GM21423 (cell line): ENCODE results near the gene RXFP4.
"Not testable (repeated sequence)": the region's sequence is repeated elsewhere in the genome, so short reads cannot be mapped to it uniquely, and the experiment has no call there.

Experiments
- ATAC-seq: cut with Tn5 transposase; IDR thresholded peaks from one replicate; pipeline ENCODE4 v1.9.1; 2021; ENCODE audit warnings: mild to moderate bottlenecking, moderate library complexity; ENCODE audit not compliant: unreplicated experiment

RXFP4 gene

DNA sequence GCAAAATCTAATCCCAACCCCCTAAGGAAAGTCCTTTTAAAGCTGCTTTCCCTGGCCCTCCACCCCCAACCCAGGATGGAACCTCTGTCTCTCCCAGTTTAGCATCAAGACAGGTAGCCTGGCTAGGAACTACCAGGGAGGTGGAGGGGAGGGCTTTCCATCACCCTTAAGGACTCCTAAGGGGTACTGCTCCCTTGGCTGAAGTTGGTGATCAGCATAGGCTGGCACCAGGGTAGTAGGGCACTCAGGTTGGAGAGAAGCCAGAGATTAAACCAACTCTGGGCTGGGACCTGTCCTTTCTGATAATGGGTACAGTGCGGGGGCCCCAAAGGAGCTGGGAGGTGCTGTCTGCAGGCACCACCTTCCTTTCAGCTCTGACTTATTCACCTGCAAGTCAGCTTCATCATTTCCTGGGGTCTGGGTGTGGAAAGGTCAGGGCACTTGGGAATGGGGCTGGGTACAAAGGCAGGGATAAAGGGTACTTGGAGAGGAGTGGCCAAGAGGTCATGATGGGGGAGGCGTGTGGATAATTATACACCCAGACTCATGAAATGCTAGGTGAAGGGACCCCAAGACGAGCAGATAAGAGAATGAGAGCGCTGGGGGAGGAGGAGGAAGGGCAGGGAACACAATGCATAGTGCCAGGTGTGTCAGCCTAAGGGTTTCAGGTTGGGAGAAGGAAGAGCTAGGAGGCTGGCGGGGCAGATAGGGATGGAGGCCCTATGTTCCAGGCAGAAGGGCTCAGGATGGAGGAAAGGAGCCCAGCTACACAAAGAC is 35.7 kb downstream of the RXFP4 start:
- ATAC-seq, result no peak

DNA sequence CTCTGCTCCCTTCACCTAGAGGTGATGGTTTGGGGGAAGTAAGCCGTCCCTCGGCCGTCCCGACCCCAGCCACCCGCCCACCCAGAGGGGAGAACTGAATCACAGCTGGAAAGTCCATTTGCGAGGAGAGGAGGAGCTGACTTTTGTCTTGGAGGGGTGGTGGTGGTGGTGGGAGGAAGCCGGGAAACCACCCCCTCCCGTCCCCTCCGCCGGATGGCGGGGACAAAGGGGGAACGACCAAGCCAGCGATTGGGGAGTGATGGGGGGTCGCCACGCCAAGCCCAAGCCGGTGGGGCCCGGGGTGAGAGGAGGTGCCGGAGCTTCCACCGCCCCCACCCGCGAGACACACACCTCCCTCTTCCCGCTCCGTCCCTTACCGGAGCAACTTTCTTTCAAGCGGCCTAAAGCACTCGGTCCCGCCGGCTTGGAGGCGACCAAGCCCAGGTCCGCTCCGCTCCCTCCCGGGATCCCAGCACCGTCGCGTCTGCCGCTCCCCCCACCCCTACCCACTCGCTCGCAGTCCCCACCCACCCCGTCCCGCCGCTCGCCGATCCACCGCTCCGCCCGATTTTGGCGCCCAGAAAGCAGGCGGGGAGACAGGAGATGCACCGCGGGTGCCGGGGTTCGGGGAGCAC is 36.4 kb downstream of the RXFP4 start:
- no peak for ATAC-seq

DNA sequence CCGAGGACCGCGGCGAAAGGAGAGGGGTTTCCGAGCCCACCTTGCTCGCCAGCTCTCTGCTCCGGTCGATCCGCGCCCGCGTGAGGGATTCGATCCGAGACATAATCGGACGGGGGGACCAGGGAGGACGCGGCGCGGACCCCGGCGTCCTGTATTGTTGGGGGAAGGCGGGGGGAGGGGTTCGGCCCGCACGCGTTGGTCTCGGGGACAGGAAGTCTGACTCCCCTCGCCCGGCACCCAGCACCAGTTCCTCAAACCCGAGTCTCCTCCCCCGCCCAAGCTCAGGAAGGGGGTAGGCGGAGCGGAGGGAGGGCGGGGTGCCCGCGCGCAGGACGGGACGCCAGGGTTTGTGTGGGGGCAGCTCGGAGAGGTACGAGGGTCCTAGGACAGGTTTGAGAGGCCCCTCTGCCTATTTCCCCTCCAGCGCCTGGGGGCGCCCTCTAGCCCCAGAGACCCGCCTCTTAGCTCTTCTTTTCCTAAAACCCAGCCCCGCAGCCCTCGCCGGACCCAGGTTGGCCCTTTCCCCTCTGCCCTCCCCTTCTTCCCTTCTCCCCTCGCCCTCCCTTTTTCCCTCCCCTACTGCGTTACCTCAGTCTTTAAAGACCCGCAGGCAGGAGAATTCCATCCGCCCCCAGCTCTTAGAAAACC is 37.0 kb downstream of the RXFP4 start, which contains the start of gene ARHGEF2:
TSS of gene ARHGEF2 (minus strand) at position 223 of the 648 bp plus-strand sequence. CDS start at position 103, 120 bp downstream.
- peak; percentile 57 for ATAC-seq

DNA sequence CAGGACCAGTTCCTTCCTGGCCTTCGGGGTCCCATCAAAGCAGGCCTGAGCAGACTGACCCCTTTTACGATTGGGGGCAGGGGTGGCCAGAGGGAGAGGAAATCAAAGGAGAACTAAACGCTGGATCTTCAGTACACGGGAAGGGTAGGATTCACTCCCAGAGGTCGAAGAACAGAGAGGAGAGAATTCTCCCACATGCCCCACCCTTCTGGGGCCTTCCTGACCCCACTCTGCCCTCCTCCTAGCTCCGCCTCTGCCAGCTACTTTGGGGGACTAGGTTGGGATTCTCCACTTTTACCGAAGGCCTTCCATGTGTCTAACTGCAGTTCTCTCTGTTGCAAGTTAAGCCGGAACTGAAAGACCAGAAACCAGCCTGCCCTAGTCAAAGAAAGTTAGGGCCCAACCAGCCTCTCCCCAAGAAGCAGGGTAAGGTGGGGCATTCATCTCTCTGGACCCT is 37.6 kb downstream of the RXFP4 start:
- no peak for ATAC-seq

DNA sequence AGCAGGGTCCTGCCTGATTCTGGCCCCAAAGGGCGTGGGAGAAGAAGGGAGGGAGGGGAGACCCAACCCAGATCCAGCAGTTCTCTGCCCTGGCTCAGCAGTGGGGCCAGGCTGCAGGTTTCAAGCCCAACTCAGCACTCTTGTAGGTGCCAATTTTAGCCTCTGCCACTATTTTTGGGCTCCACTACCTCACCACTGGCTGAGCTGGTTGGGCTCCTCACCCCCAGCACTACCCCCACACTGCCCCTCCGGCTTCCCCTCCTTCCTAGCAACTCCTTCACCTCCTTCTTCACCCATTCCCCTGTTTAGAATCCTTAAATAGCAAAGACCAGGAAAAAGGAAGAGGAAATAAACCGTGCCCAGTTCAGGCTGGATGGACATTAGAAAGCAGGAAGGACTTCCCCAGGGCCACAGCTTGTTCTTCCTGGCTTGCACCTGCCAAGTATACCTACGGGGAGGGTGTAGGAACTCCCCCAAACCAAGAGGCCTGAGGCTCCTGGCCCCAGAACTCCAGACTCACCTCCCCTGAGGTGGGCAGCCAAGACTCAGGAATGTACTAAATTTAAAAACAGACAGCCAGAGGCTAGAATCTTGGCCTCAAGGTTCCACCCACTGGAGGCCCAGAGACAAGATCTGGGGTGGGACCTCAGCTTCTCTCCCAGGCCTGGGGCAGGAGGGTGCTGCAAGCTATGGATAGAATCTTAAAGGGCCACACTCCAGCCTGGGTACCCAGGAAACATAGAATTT is 38.3 kb downstream of the RXFP4 start:
- ATAC-seq, result no peak

DNA sequence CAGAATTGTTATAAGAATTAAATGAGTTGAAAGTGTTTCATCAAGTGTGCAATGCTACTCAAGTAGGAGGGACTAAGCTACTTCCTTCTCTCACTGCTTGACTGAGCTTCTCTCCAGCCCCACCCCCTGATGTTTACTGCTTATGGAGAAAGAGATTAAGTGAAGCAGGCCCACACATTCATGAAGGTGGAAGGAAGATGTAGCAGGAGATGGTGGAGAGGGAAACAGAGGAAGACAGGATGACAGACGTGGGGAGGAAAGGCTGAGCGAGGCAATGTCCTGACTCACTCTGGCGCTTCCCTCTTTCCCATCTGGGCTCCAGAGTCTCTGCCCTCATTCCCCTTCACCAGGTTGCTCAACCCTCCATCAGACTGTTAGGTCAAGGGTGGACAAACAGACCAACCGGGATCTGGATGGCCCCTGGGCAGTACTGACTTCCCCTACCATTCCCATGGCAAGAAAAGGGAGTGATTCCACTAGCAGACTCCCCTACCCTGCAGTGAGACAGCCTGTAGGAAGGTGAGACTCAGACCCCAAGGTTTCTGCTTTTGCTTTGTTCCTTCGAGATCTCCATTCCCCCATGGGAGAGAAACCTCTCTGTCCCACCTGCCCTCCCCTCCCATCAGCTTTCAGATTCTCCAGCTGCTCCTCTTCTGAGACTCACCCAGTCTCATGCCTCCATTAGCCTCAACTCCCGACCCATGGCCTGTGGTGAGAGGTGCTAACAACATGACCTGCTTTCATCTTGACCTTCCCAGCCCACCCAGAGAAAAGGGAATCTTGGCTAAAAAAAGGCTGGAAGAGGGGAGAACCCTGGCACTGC is 40.0 kb downstream of the RXFP4 start:
- no peak for ATAC-seq

DNA sequence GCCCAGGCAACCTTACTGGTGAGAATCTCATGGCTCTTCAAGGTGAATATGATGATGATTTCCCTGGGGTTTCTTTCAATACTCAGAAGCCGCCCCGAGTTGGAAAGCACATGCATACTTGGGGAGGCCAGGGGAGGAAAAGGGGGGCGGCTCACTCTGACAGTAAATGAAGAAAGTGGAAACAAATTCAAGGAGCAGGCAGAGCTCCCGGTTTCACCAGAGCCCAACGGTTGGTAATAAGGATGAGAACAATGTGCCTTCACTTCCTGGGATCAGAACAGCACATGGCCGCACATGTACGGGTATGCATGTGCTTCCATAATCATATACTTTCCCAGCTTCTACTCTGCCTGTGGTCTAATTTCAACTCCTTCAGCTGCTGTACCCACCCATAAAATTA is 40.7 kb downstream of the RXFP4 start:
- no peak for ATAC-seq

DNA sequence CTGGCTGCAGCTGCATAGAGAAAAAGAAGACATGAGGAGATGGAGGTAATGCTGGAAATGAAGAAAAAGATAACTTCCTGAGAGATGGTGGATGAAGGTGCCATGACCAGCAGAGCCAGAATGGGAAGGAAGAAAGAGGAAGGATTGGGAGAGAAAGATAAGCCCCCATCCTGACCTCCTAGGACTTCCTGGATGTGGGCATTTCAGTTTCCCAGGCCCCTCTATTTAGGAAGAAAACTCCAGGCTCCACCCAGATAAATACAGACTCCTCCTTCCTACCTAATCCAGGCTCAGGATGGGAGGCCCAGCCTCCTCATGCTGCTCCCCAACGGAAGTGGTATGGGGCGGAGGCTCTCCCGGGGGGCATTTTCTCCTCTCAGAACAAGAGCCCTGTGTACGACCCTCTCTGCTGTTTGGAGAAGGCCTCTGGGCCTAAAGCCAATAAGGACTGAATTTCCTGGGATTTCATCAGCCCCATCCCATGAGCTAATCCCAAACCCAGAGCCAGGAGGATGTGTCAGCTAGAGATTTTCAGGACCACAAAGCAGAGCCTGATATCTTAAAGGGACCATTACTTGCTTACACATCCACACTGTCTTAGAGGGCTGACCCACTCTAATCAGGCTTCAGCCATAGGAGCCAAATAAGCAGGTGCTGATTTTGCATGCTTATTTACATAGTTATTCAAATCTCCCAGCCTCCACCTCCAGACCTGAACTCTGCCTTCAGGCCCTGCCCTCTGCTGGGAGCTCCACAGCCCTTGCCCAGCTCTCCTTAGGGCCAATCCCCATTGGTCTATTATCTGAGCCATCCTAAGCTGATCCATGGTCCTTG is 42.0 kb downstream of the RXFP4 start:
- ATAC-seq, result no peak

DNA sequence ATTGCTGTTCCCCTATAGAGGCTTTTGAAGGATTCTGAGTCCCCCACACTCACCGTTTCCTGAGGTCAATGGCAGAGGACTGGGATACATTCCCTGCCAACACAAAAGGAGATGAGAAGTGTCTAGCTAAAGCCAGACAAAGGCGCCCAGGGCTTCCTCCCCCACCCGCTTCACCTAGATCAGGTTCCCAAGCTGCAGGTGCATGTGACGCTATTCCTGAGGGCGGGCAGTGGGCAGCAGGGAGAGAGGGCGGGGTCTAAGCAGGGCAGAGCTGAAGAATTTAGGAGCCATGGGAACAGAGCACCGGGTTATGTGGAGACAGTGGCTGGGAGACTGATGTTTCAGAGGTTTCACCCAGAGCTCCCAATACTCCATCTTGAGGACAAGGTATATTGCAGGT is 42.9 kb downstream of the RXFP4 start:
- ATAC-seq, result no peak

DNA sequence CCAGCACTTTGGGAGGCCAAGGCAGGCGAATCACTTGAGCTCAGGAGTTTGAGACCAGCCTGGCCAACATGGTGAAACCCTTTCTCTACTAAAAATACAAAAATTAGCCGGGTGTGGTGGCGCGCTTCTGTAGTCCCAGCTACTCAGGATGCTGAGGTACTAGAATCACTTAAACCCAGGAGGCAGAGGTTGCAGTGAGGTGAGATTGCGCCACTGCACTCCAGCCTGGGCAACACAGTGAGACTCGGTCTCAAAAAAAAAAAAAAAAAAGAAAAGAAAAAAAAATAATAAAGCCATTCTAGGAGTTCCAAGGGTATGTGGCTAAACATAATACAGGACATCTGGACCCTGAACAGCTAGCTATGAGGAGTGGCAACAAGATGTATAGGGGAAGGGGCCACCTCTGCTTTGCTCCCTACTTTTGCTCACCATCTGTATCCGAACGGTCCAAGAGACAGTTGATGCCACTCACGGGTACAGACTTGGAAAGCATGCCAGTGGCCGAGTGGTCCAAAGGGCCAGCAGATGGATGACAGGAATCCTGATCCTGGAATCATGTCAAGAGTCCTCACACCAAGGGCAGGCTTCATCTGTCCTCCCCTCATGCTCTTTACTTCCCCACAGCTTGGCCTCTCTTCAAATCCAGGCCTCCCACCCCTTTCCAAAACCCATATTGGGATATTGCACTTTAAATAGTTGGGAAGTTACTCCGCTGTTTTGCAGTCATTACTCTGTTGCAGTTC is 43.6 kb downstream of the RXFP4 start:
- not testable (repeated sequence) for ATAC-seq

DNA sequence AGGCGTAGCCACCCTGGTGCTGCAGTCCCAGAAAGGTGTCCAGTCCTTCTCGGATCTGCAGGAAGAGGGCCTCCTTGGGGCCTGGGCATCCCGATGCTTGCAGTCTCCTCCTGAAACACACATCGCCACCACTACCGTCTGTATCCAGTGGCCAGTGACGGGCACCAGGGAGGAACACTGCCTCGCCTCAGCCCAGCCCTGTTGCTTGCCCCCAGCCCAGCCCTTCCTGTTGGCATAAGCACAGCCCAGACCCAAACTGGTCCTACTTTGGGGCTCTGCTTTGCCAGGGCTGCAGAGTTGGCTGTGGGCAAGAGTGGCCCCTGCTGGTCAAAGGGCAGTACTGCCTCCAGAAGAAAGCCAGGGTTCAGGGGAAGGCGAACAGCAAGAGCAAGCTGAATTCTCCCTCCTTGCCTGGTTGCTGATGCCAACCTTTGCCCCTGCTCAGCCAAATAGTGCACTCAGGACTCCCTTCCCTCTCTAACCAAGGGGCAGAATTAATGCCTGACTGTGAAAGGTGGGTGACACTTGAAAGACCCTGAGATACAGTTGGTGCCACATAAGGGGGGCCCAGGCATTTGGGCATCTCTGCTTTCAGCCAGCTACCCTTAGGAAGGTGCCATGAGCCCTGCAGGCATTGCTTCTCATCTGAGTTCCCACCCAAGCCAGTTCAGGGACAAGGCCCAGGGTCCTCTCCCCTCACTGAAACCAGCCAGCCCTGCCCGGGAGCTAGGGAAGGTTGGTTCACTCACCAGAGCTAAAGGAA is 48.0 kb downstream of the RXFP4 start:
- ATAC-seq, result no peak

DNA sequence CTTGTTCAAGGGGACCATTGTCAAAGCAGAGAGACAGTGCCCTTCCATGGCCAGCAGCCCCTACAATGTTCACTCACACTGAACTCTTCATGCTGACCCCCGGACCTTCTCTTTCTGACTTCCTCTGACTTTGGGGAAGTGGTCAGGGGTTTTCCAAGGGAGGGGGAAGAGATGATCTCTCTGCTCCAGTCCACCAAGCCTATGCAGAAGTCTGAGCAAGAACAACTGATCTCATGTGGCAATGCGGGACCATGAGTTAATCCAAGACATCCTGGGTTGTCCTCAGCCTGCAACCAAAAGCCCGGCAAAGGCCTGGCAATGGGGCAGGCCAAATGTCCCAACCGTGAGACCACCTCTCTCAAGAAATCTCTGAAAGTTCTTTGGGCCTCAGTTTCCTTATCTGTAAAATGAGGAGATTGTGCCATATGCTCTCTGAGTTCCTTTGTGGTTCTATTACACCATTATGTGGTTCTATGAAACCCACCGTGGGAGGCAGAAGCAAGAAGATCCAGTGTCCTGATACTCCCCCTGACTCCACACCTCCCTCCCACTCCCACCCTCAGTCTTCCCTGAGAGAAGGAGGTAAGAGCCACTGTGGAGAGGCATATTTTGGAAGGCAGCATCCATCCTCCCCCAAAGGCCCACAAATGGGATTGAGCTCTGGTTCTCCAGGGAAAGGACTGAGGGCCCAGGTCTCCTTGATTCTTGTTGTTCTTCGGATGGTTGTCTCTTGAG is 48.7 kb downstream of the RXFP4 start:
- no peak for ATAC-seq
